ENCODE measurements around the gene GRAMD2B. TPM values are rescaled to one million over a fixed set of nuclear protein-coding genes. Genes with fewer than 3 reads are reported as not detected.
"Not testable (repeated sequence)": the region's sequence is repeated elsewhere in the genome, so short reads cannot be mapped to it uniquely, and the experiment has no call there.

The GRAMD2B gene
- total RNA-seq, 1 donor from 2014 or later, result 11.0 TPM

DNA sequence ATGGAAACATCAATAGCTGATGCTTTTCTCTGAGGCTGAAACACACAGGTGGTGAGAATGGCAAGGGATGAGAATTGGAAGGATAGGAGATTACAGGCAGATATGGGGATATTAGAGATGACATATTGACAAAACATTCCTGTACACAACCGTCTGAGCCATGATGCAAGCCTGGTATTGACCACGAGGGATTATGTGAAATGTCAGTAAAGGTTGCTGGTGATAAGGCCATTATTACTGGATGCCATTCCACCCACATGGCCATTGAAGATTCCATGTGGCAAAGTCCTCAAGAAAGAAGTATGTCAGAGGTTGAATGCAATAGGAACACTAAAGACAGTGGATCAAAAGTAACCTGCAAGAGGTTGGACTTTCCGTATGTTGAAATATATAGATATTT lies 15.7 kb downstream of the GRAMD2B start:
- Histone ChIP-seq H3F3A (ENCODE audit: low read depth) (no peaks in the 10 kb centered on the region), H3K36me3 (no peaks in the 10 kb centered on the region), H3K27ac (no peak overlapping the region), H3K9ac (no peak overlapping the region), H4K20me1 (ENCODE audit: low read depth) (no peaks in the 10 kb centered on the region), H3K27me3 (no peaks in the 10 kb centered on the region), H3K4me1 (no peaks in the 10 kb centered on the region), H3K4me3 (no peak overlapping the region), H3K4me2 (no peak overlapping the region), H3K9me3 (ENCODE audit: low read depth) (no peaks in the 10 kb centered on the region), H2AFZ (replicated peaks) (no peak overlapping the region), H3K79me2 (ENCODE audit: low read depth) (no peaks in the 10 kb centered on the region)
- peaks cover 5% of the 10 kb centered on the region for H3K9me3 Mint-ChIP-seq
- no peak for DNase-seq (ENCODE audit: low spot score)
- H3K36me3 Mint-ChIP-seq, result peaks cover 3% of the 10 kb centered on the region
- no peak overlapping the region for H3K4me3 Mint-ChIP-seq
- H3K4me1 Mint-ChIP-seq, result peaks cover 8% of the 10 kb centered on the region
- H3K27me3 Mint-ChIP-seq (ENCODE audit: insufficient read depth, low read depth), result peaks cover 3% of the 10 kb centered on the region
- TF ChIP-seq, protein P1, sequence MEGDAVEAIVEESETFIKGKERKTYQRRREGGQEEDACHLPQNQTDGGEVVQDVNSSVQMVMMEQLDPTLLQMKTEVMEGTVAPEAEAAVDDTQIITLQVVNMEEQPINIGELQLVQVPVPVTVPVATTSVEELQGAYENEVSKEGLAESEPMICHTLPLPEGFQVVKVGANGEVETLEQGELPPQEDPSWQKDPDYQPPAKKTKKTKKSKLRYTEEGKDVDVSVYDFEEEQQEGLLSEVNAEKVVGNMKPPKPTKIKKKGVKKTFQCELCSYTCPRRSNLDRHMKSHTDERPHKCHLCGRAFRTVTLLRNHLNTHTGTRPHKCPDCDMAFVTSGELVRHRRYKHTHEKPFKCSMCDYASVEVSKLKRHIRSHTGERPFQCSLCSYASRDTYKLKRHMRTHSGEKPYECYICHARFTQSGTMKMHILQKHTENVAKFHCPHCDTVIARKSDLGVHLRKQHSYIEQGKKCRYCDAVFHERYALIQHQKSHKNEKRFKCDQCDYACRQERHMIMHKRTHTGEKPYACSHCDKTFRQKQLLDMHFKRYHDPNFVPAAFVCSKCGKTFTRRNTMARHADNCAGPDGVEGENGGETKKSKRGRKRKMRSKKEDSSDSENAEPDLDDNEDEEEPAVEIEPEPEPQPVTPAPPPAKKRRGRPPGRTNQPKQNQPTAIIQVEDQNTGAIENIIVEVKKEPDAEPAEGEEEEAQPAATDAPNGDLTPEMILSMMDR (IDR thresholded peaks at IDR 0.05), result no peak
- TF ChIP-seq EZH2phosphoT487 (IDR thresholded peaks at IDR 0.05) (no peak), EZH2 (IDR thresholded peaks at IDR 0.05) (no peak)
- H3K27ac Mint-ChIP-seq, result no peak overlapping the region

DNA sequence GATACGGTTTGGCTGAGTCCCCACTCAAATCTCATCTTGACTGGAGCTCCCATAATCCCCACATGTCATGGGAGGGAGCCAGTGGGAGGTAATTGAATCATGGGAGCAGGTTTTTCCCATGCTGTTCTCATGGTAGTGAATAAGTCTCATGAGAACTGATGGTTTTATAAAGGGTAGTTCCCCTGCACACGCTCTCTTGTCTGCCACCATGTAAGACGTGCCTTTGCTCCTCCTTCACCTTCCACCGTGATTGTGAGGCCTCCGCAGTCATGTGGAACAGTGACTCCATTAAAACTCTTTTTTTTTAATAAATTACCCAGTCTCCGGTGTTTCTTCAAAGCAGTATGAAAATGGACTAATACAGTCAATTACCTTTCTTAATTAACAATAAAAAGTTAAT lies 16.5 kb downstream of the GRAMD2B start:
- H3K79me2 ChIP-seq (ENCODE audit: low read depth); H3K27me3 Mint-ChIP-seq (ENCODE audit: insufficient read depth, low read depth); H3K4me1 ChIP-seq; H4K20me1 ChIP-seq (ENCODE audit: low read depth); H3K27ac Mint-ChIP-seq; H3K4me3 ChIP-seq; H3K9me3 Mint-ChIP-seq; H2AFZ ChIP-seq (replicated peaks); H3K4me3 Mint-ChIP-seq; H3K9me3 ChIP-seq (ENCODE audit: low read depth); DNase-seq (ENCODE audit: low spot score); H3K36me3 Mint-ChIP-seq; H3K4me2 ChIP-seq; H3K27ac ChIP-seq; H3K36me3 ChIP-seq; H3K9ac ChIP-seq; H3K27me3 ChIP-seq; H3F3A ChIP-seq (ENCODE audit: low read depth): not testable (repeated sequence)
- peaks cover 12% of the 10 kb centered on the region for H3K4me1 Mint-ChIP-seq

DNA sequence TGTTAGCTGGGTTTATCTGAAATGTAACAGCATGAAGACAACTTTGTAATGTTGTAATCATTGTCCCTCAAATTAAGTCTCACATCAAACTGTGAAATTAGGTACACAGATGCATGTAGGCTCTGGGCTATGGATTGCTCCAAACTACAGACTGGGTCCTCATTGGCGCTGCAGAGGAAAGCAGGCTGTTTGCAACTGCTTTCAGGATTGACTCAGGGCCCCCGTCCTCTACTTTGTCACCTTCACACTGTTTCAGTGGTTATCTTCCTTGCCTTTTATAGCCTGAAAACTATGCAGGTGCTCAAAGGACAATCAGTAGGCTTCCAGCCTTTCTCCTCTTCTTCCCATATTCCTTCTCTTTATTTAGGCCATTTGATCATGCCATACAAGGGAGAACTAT lies 18.0 kb downstream of the GRAMD2B start:
- H3K4me1 ChIP-seq, result no peaks in the 10 kb centered on the region
- Mint-ChIP-seq H3K9me3 (peaks cover 8% of the 10 kb centered on the region), H3K4me3 (no peak overlapping the region), H3K27ac (no peak overlapping the region), H3K4me1 (peaks cover 12% of the 10 kb centered on the region), H3K36me3 (peaks cover 3% of the 10 kb centered on the region), H3K27me3 (ENCODE audit: insufficient read depth, low read depth) (peaks cover 9% of the 10 kb centered on the region)
- H2AFZ ChIP-seq (replicated peaks), result no peak overlapping the region
- no peak overlapping the region for H3K27ac ChIP-seq
- no peak overlapping the region for H3K9ac ChIP-seq
- DNase-seq (ENCODE audit: low spot score), result no peak
- H3K79me2 ChIP-seq (ENCODE audit: low read depth), result no peaks in the 10 kb centered on the region
- H3K4me2 ChIP-seq, result no peak overlapping the region
- no peaks in the 10 kb centered on the region for H3F3A ChIP-seq (ENCODE audit: low read depth)
- no peaks in the 10 kb centered on the region for H3K36me3 ChIP-seq
- no peak overlapping the region for H3K4me3 ChIP-seq
- H3K27me3 ChIP-seq, result no peaks in the 10 kb centered on the region
- TF ChIP-seq EZH2 (IDR thresholded peaks at IDR 0.05) (no peak), EZH2phosphoT487 (IDR thresholded peaks at IDR 0.05) (no peak)
- TF ChIP-seq, protein P1 (IDR thresholded peaks at IDR 0.05), result no peak
- no peaks in the 10 kb centered on the region for H4K20me1 ChIP-seq (ENCODE audit: low read depth)
- no peaks in the 10 kb centered on the region for H3K9me3 ChIP-seq (ENCODE audit: low read depth)

DNA sequence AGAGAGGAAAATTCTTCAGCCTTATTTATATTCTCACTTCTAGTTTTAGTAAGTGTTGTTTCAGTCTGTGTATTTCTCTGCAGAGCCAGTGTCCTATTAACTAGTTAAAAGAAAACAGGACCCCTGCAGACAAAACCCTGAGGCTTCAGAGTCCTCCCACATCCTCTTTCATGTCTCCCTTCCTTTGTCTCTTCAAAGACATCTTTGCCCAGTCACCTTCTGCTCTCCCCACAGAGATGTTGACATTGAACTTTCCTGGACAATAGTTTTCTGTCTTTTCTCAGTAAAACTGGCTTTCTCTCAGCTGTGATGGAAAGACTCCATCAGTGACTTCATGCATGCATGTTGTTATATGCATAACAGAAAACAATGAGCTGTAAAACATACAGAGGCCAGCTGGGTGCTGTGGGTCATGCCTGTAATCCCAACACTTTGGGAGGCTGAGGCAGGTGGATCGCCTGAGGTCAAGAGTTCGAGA lies 20.2 kb downstream of the GRAMD2B start:
- H3K36me3 Mint-ChIP-seq, result peaks cover 3% of the 10 kb centered on the region
- H3F3A ChIP-seq (ENCODE audit: low read depth), result no peaks in the 10 kb centered on the region
- no peak overlapping the region for H3K9ac ChIP-seq
- H4K20me1 ChIP-seq (ENCODE audit: low read depth), result no peaks in the 10 kb centered on the region
- no peak overlapping the region for H3K27ac ChIP-seq
- DNase-seq (ENCODE audit: low spot score), result no peak
- no peaks in the 10 kb centered on the region for H3K36me3 ChIP-seq
- no peak overlapping the region for H3K4me3 ChIP-seq
- no peak overlapping the region for H3K4me2 ChIP-seq
- H3K79me2 ChIP-seq (ENCODE audit: low read depth), result no peaks in the 10 kb centered on the region
- peaks cover 9% of the 10 kb centered on the region for H3K27me3 Mint-ChIP-seq (ENCODE audit: insufficient read depth, low read depth)
- no peak for TF ChIP-seq EZH2 (IDR thresholded peaks at IDR 0.05)
- TF ChIP-seq, protein P1 (IDR thresholded peaks at IDR 0.05), result no peak
- no peak for TF ChIP-seq EZH2phosphoT487 (IDR thresholded peaks at IDR 0.05)
- no peaks in the 10 kb centered on the region for H3K4me1 ChIP-seq
- H3K4me3 Mint-ChIP-seq, result no peak overlapping the region
- H3K9me3 ChIP-seq (ENCODE audit: low read depth), result no peaks in the 10 kb centered on the region
- no peak overlapping the region for H3K27ac Mint-ChIP-seq
- H3K4me1 Mint-ChIP-seq, result peaks cover 12% of the 10 kb centered on the region
- H2AFZ ChIP-seq (replicated peaks), result no peak overlapping the region
- peaks cover 6% of the 10 kb centered on the region for H3K9me3 Mint-ChIP-seq
- H3K27me3 ChIP-seq, result no peaks in the 10 kb centered on the region
